GM19395 (cell line): ENCODE results near the gene MYO15A.
"Not testable (repeated sequence)": the region's sequence is repeated elsewhere in the genome, so short reads cannot be mapped to it uniquely, and the experiment has no call there.

ENCODE experiments used
- ATAC-seq: cut with Tn5 transposase; IDR thresholded peaks from one replicate; pipeline ENCODE4 v1.9.1; 2021; ENCODE audit warnings: mild to moderate bottlenecking, moderate library complexity; ENCODE audit not compliant: unreplicated experiment

Gene MYO15A

GRCh38 chr17:18213666-18214270 lies 105.2 kb downstream of the MYO15A start:
- ATAC-seq, result no peak

- not testable (repeated sequence) for ATAC-seq
Measured at GRCh38 chr17:18216906-18217305, 108.3 kb downstream of the MYO15A start.

DNA sequence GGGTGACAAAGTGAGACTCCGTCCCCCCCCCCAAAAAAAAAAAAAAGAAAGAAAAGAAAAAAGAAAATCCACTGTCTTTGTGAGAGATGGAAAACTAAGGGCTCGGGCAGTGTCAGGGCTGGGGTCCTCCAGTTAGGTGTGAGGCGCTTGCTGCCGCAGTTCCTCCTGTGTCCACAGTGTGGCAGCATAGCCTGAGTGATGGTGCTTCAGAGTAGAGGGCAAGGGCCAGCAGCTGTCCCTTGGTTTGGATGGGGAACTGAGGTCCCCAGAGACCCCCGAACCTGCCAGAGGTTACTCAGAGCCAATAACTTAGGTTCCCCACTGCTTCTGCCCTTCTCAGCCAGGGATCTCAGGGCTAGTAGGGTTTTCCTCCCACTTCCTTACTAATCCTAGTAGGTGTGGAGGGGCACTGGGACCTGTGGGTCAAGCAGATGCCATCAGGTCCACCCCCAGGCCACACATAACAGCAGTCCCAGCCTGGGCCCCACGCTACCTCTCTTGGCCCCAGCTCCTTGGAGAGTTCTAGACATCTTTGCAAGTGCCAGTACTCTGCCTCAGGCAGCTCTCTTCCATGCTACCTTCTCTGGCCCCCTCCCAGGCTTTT lies 109.0 kb downstream of the MYO15A start:
- ATAC-seq, result no peak

DNA sequence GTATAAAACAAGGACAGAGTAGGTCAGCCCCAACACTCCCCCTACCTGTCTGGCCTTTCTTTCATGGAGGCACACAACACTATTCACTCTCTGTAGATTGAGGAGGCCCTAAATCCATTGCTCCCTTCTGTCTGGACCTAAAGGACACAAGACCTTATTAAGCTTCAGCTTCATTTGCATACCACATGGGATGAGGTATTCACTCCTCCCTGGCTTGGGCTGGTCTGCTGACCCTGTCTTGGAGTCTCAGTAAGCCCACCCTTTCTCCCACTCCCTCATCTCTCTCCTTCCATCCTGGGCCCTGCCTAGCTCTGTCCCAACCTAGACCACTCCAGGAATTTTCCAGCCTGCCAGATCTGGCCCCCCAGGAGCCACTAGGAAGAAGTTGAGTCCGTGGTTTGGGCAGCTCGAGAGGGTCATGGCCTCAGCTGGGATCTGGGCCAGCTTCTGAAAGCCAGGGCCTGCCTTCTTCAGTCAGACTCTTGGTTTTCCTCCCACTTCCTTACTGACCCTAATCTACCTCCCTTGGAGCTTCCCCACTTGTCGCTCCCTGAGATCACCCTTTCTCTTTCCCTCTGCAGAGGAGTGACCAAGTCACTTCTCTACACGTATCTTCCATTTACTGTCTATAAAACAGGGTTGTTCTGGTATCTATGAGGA lies 110.3 kb downstream of the MYO15A start:
- no peak for ATAC-seq

DNA sequence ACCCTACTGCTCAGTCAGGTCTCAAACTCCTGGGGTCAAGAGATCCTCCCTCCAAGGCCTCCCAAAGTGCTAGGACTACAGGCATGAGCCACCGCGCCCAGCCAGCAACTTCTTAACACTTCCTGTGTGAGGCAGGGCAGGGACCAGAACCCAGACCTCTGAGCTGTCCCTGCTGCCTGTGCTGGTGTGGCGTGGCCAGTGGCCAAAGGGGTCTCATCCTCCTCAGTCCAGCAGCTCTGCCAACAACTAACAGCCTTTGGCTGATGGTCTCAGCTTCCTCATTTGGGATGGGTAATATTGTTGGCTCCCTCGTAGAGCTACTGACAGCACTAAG lies 115.5 kb downstream of the MYO15A start:
- no peak for ATAC-seq

DNA sequence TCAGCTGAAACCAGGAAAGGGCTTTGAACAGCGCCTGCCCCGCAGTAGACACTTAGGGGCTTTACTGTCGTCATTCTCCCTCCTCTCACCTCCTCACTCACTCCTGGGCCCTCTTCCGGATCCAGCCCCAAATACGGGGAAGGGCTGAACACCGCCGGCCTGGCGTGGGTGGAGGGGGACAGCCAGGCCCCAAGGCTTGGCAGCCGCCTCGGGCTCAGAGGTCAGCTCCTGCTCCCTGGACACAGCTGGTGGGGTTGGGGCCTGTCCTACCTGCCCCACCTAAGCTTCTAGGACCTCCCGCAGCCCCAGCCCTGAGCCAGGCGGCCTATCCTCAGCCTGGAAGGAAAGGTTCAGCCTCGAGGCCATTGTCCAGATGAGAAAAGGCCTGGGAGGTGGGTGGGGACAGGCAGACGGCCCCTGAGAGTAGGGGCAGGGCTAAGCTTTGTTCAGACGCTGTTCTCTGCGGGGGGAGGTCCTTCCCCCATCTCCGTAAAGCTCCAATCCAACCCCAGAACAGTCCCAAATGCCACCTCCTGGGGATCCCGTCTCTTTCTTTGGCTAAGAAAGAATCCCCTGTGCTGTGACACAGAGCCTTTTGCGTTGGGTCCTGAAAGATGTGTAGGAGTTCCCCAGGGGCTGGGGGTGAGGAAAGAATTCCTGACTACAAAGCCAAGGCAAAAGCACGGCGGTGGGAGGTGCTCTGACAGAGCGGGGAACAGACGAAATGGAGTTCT lies 116.0 kb downstream of the MYO15A start:
- no peak for ATAC-seq

DNA sequence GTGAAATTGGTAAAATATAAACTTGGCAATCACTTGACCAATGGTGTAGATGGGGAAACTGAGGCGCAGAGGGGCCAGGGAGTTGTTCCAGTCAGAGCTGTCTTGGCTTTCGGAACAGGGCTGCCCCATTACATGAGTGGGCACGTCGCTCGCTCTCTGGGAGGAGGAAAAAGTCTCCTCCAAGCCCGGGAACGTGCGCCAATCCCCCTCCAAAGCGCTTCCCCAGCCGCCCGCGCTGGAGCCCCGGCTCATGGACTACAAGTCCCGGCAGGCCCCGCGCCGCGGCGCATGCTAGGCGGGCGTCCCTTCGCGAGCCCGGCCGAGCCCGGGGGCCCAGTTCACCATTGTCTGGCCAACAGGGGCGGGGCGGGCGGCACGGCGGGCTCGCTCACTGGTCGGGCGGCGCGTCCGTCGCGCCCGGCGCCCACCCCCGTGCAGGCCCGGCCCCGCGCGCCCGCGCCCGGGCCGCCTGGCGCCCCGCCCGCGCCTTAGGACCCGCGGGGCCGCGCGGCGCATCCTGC lies 116.6 kb downstream of the MYO15A start, which contains the start of gene LLGL1:
Gene LLGL1 (plus strand): TSS at position 515 of the 521 bp plus-strand sequence. CDS start 48 bp downstream, outside the sequence.
- ATAC-seq, result peak; percentile 70

DNA sequence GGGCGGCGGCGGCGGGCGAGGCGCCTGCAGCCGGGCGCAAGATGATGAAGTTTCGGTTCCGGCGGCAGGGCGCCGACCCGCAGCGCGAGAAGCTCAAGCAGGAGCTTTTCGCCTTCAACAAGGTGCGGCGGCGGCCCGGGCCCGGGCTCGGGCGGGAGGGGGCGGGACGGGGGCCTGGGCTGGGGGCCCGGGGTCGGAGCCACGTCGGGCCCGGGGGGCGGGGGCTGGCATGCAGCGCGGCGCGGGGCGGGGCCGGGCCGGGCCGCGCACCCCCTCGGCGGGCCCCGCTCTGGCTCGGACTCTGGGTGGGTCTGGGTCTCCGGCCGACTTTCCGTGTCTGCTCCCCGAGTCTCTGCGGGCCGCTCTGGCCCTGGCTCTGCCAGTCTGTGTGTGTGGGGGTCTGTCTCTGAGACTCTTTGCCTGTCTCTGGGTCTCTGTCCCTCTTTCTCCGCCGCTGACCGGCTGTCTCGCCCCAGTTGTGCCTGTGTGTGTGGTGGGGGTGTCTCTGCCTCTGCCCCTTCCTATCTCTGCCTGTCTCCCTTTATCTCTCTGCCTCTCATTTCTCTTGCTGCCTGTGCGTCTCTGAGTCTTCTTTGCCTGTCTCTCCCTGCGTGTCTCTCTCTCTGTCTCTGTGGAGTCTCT lies 117.2 kb downstream of the MYO15A start:
- ATAC-seq, result peak; percentile 24

- ATAC-seq, result no peak
Measured at GRCh38 chr17:18226284-18226945, 117.9 kb downstream of the MYO15A start.

DNA sequence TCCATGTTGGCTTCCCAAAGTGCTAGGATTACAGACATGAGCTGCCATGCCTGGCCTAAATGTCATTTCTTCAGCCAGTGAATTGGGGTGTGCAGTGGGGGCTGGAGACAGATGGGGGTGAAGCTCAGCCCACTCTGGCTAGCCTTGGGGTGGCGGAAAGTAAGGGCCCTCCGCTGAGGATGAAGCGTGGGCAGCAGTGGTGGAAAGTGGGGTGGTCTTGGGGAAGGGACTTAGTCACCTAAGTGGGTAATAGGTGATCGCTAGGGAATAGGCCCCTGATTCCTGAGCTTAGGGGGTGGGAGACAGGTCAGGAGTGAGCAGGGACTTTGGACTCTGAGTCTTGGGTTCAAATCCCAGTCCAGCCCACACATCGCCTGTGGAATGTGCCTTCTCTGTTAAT lies 119.1 kb downstream of the MYO15A start:
- ATAC-seq, result no peak

GRCh38 chr17:18228176-18228682 lies 119.7 kb downstream of the MYO15A start:
- ATAC-seq, result no peak

DNA sequence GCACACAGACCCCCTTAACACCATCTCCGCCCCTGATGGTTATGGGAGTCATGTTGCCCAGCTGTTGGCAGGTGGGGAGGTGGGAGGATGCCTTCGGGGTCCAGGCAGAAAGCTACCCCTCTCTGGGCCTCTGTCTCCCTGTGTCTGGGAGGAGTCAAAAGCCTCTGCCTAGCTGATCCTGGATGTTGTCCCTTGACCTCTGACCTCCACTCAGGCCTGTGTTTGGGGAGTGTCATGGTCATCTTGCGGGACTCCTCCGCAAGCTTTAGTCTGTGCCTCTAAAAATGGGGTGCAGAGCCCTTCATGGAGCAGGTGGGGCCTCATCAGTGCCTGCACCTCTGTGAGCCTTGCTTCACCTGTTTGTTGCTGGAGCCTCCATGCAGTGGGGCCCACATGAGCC lies 120.7 kb downstream of the MYO15A start:
- no peak for ATAC-seq
